Astrocyte of the spinal cord (primary cell): ENCODE data around the gene KRTAP10-1.

Source experiments
- DNase-seq: peaks from one replicate; pipeline ENCODE4 v3.0.0; 2011; ENCODE audit warnings: low read depth, low spot score
- H3K4me3 ChIP-seq: 2 replicates; pipeline ENCODE4 v1.5.1; 2011; ENCODE audit warnings: low read depth, mild to moderate bottlenecking, low read length, moderate library complexity
- CTCF ChIP-seq: IDR thresholded peaks from 2 replicates; pipeline ENCODE4 v1.5.1; 2012; ENCODE audit warnings: low read depth, mild to moderate bottlenecking, low read length, inconsistent platforms
- in situ Hi-C: cut with HindIII; loops from 2 replicates; pipeline ENCODE4 v1.10.0; 2017; ENCODE audit warnings: low sequenced_read_pairs

The KRTAP10-1 gene

GRCh38 chr21:44530221-44530902 is 9.6 kb downstream of the KRTAP10-1 start:
- DNase-seq: no peak
- no peak for TF ChIP-seq CTCF
- in situ Hi-C loops: no loop called here
- no peak overlapping the region for H3K4me3 ChIP-seq

GRCh38 chr21:44529503-44530125 is 10.4 kb downstream of the KRTAP10-1 start:
- H3K4me3 ChIP-seq: no peak overlapping the region
- no peak for TF ChIP-seq CTCF
- DNase-seq: no peak
- in situ Hi-C loops: no loop called here

- no peak for TF ChIP-seq CTCF
- in situ Hi-C loops: no loop called here
- DNase-seq: no peak
These were observed 11.0 kb downstream of the KRTAP10-1 start for GRCh38 chr21:44529011-44529421.

GRCh38 chr21:44528634-44528995 is 11.4 kb downstream of the KRTAP10-1 start:
- in situ Hi-C loops: no loop called here
- no peak for DNase-seq
- TF ChIP-seq CTCF: no peak
- no peak overlapping the region for H3K4me3 ChIP-seq

More at GRCh38 chr21:44529011-44529421, 11.0 kb downstream of the KRTAP10-1 start:
- H3K4me3 ChIP-seq: no peak overlapping the region

GRCh38 chr21:44527983-44528633 is 11.9 kb downstream of the KRTAP10-1 start:
- DNase-seq: no peak
- TF ChIP-seq CTCF: no peak
- H3K4me3 ChIP-seq: no peak overlapping the region
- in situ Hi-C loops: no loop called here

GRCh38 chr21:44527156-44527982 is 12.6 kb downstream of the KRTAP10-1 start:
- no peak for TF ChIP-seq CTCF
- no peak overlapping the region for H3K4me3 ChIP-seq
- DNase-seq: no peak
- in situ Hi-C loops: no loop called here
